Keratinocyte (primary cell): ENCODE data around the gene NTN5. TPM values are rescaled to one million over a fixed set of nuclear protein-coding genes. Genes with fewer than 3 reads are reported as not detected.

Source experiments
- DNase-seq: peaks from one replicate; pipeline ENCODE4 v3.0.0-alpha.2; 2011; ENCODE audit warnings: low read depth, missing footprints, low spot score
- FAIRE-seq: peaks from 2 replicates; lab custom pipeline; 2011; peaks lifted over from hg19 to GRCh38; lab: Jason Lieb, UNC
- H2AFZ ChIP-seq: 2 replicates; pipeline ENCODE4 v1.6.0; 2012; ENCODE audit warnings: low read length, control low read depth, inconsistent platforms; ENCODE audit not compliant: control insufficient read depth
- H3K27ac ChIP-seq: 2 replicates; pipeline ENCODE4 v1.5.1; 2011; ENCODE audit warnings: low read length; ENCODE audit not compliant: control insufficient read depth, insufficient read depth
- H3K27me3 ChIP-seq: 3 replicates; pipeline ENCODE4 v1.6.0; 2011; ENCODE audit warnings: low read length; ENCODE audit not compliant: control insufficient read depth, insufficient read depth; ENCODE audit errors: extremely low read depth
- H3K36me3 ChIP-seq, 2 experiments: 2 replicates in 1 of 2; 3 replicates in 1 of 2; pipeline ENCODE4 v1.5.1; 2011; ENCODE audit warnings: low read length in 2 of 2, mild to moderate bottlenecking in 1 of 2; ENCODE audit not compliant: control insufficient read depth in 2 of 2, insufficient read depth in 2 of 2; ENCODE audit errors: extremely low read depth in 1 of 2
- H3K4me1 ChIP-seq: 3 replicates; pipeline ENCODE4 v1.5.1; 2011; ENCODE audit warnings: low read length; ENCODE audit not compliant: control insufficient read depth, insufficient read depth; ENCODE audit errors: extremely low read depth
- H3K4me2 ChIP-seq: 3 replicates; pipeline ENCODE4 v1.6.0; 2011; ENCODE audit warnings: low read depth, low read length; ENCODE audit not compliant: control insufficient read depth, insufficient read depth; ENCODE audit errors: extremely low read depth
- H3K4me3 ChIP-seq, 3 experiments: fragments of 200-600 bp in 1 of 3; sonication (generic) in 1 of 3; 2 replicates in 2 of 3; 3 replicates in 1 of 3; pipeline ENCODE4 v1.5.1; 2011 to 2016; ENCODE audit warnings: low read length in 3 of 3, mild to moderate bottlenecking in 3 of 3, control low read depth in 2 of 3, inconsistent platforms in 1 of 3, low read depth in 1 of 3, mixed read lengths in 1 of 3, mixed run types in 1 of 3, moderate library complexity in 1 of 3; ENCODE audit not compliant: control insufficient read depth in 2 of 3, insufficient read depth in 2 of 3; ENCODE audit errors: extremely low read depth in 1 of 3
- H3K79me2 ChIP-seq: 2 replicates; pipeline ENCODE4 v1.6.0; 2012; ENCODE audit warnings: low read length; ENCODE audit not compliant: control insufficient read depth, insufficient read depth
- H3K9ac ChIP-seq: 3 replicates; pipeline ENCODE4 v1.6.0; 2011; ENCODE audit warnings: low read length; ENCODE audit not compliant: control insufficient read depth, insufficient read depth; ENCODE audit errors: extremely low read depth
- H3K9me1 ChIP-seq: 3 replicates; pipeline ENCODE4 v1.6.0; 2011; ENCODE audit warnings: low read length; ENCODE audit not compliant: control insufficient read depth, insufficient read depth; ENCODE audit errors: extremely low read depth
- H3K9me3 ChIP-seq: 2 replicates; pipeline ENCODE4 v1.5.1; 2012; ENCODE audit warnings: low read depth, low read length; ENCODE audit not compliant: control insufficient read depth
- H4K20me1 ChIP-seq: 3 replicates; pipeline ENCODE4 v1.6.0; 2011; ENCODE audit warnings: low read length; ENCODE audit not compliant: control insufficient read depth, insufficient read depth; ENCODE audit errors: extremely low read depth
- EZH2 ChIP-seq: IDR thresholded peaks from one replicate; pipeline ENCODE4 v1.6.1; 2012; ENCODE audit warnings: inconsistent platforms, mild to moderate bottlenecking, low read length, moderate library complexity
- dilution Hi-C: fragments of 300-500 bp; cut with MboI; formaldehyde crosslinking; loops from one replicate; pipeline ENCODE4 v1.7.0; 2020; ENCODE audit warnings: low sequenced_read_pairs; ENCODE audit not compliant: extremely low pct_ligation_motif_present
- polyA plus RNA-seq, 5 experiments: library from polyadenylated mRNA; depleted of rRNA in 3 of 5; stranded (reverse) in 3 of 5; stranded (forward) in 1 of 5; unstranded in 1 of 5; fragments of >200 nt; gene quantifications; 1 replicate in 1 of 5; 2 replicates in 3 of 5; 3 replicates in 1 of 5; pipeline versions ENCODE4 v1.2.1 to v1.2.3, GENCODE V29; 2011 to 2012; ENCODE audit warnings: missing spikeins in 2 of 5, low read depth in 1 of 5, low replicate concordance in 1 of 5
- TF ChIP-seq, protein P1 (sequence below), 3 experiments: IDR thresholded peaks in 1 of 3; conservative IDR thresholded peaks in 1 of 3; optimal IDR thresholded peaks in 1 of 3; 2 replicates in 2 of 3; 3 replicates in 1 of 3; pipeline versions ENCODE3 to v1.5.1; 2011; ENCODE audit warnings: low read length in 3 of 3, mild to moderate bottlenecking in 3 of 3, moderate library complexity in 2 of 3, control low read depth in 1 of 3, inconsistent platforms in 1 of 3; ENCODE audit not compliant: insufficient read depth in 2 of 3; ENCODE audit errors: extremely low read depth in 1 of 3

The NTN5 gene
- polyA plus RNA-seq, 1 donor (not counting 4 experiments of a cell fraction or from before 2014, with no cell fraction given) = 0.07 TPM

DNA sequence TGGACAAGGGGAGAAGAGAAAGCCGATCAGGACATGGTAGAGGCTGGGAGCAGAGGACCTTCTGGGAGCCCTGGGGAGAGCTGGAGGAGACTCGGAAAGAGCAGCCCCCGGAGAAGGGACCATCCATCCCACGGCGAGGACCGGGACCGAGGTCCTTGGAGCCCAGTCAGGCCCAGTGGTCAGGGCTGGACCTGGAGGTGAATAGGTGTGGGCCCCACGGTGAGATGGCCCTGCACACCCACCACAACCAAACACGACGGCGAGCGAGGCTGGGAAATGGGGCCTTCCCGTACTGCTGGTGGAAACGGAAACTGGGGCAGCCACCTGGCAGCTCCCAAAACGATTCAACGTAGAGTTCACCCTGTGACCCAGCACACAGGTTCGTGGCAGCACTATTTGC, 3.7 kb upstream of the NTN5 start:
- H3K4me3 ChIP-seq = no peak overlapping the region
- H2AFZ ChIP-seq = no peak overlapping the region
- H3K9me1 ChIP-seq = no peaks in the 10 kb centered on the region
- no peaks in the 10 kb centered on the region for H4K20me1 ChIP-seq
- no peaks in the 10 kb centered on the region for H3K79me2 ChIP-seq
- H3K4me1 ChIP-seq = no peaks in the 10 kb centered on the region
- no peak overlapping the region for H3K27ac ChIP-seq
- DNase-seq (no peak), FAIRE-seq (no peak)
- H3K9ac ChIP-seq = no peak overlapping the region
- no peaks in the 10 kb centered on the region for H3K36me3 ChIP-seq
- no peaks in the 10 kb centered on the region for H3K9me3 ChIP-seq
- dilution Hi-C loops = no loop called here
- H3K27me3 ChIP-seq = no peaks in the 10 kb centered on the region
- TF ChIP-seq EZH2 = no peak
- TF ChIP-seq, protein P1, sequence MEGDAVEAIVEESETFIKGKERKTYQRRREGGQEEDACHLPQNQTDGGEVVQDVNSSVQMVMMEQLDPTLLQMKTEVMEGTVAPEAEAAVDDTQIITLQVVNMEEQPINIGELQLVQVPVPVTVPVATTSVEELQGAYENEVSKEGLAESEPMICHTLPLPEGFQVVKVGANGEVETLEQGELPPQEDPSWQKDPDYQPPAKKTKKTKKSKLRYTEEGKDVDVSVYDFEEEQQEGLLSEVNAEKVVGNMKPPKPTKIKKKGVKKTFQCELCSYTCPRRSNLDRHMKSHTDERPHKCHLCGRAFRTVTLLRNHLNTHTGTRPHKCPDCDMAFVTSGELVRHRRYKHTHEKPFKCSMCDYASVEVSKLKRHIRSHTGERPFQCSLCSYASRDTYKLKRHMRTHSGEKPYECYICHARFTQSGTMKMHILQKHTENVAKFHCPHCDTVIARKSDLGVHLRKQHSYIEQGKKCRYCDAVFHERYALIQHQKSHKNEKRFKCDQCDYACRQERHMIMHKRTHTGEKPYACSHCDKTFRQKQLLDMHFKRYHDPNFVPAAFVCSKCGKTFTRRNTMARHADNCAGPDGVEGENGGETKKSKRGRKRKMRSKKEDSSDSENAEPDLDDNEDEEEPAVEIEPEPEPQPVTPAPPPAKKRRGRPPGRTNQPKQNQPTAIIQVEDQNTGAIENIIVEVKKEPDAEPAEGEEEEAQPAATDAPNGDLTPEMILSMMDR (optimal IDR thresholded peaks at IDR 0.05 in 1 of 3, IDR thresholded peaks at IDR 0.05 in 1 of 3, conservative IDR thresholded peaks at IDR 0.05 in 1 of 3; ENCODE audit: extremely low read depth in 1 of 3, insufficient read depth in 2 of 3, low read length in 3 of 3) = no peak
- H3K4me2 ChIP-seq = no peak overlapping the region

DNA sequence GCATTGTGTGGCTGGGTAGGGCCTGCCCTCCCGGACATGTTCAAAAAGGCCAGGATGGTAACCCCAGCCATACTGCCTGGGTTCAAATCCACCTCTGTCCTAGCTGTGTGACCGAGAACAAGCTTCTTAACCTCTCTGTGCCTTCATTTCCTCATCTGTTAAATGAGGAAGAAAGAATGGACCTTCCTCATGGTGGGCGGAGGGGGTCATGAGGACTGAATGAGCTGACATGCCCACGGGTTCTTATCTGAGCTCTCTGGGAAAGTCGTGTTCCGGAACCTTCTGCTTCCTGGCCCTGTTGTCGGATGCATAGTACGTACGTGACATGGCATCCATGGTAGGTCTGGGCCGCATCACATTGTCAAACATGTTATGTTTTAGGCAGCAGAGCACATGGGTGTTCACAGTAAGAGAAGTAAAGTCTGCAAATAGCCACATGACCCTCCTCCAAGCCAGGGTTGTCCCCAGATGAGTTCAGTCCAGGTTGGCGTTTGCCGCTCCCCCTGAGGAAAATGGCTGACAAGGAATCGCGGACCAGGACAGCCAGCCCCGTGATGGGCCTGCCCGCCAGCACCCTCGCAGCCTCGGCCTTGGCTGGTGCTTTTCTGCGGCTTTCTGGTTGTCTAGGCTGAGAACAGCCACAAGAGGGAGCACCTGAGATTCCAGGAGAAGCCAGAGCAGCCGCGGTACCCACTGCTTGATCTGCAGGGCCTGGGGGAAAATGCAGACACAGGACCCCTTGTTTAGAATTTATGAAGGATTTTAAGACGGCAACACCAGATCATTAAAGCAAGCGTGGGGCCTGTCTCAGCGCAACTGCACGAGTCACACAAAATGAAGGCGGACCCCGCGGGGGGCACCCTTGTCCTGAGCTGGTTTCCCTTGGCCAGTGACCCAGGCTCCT, 2.4 kb upstream of the NTN5 start:
- Histone ChIP-seq H3K79me2 (no peaks in the 10 kb centered on the region), H3K36me3 (no peaks in the 10 kb centered on the region), H3K9me1 (no peaks in the 10 kb centered on the region), H4K20me1 (no peaks in the 10 kb centered on the region), H3K4me3 (no peak overlapping the region), H3K27me3 (no peaks in the 10 kb centered on the region), H3K9me3 (no peaks in the 10 kb centered on the region), H3K27ac (no peak overlapping the region), H3K4me2 (no peak overlapping the region), H2AFZ (no peak overlapping the region), H3K4me1 (no peaks in the 10 kb centered on the region), H3K9ac (no peak overlapping the region)
- FAIRE-seq (peak; percentile 63), DNase-seq (no peak)
- no peak for TF ChIP-seq EZH2
- TF ChIP-seq, protein P1 (optimal IDR thresholded peaks at IDR 0.05 in 1 of 3, IDR thresholded peaks at IDR 0.05 in 1 of 3, conservative IDR thresholded peaks at IDR 0.05 in 1 of 3; ENCODE audit: extremely low read depth in 1 of 3, insufficient read depth in 2 of 3, low read length in 3 of 3) = peak; percentile 71 to 93 (median 73)
- dilution Hi-C loops = no loop called here
